Testis (tissue), 3 donors: ENCODE results near the gene PTPN2. TPM values are rescaled to one million over a fixed set of nuclear protein-coding genes. Genes with fewer than 3 reads are reported as not detected.

Experiments used
- DNase-seq: peaks from one replicate; pipeline ENCODE4 v3.0.0-alpha.2; 2019
- H3K27ac ChIP-seq, 2 donors: fragments of 200-600 bp; sonication (generic); one replicate each; pipeline ENCODE4 v1.5.1; 2019
- H3K27me3 ChIP-seq: fragments of 200-600 bp; sonication (generic); one replicate; pipeline ENCODE4 v1.5.1; 2019
- H3K36me3 ChIP-seq: fragments of 200-600 bp; sonication (generic); one replicate; pipeline ENCODE4 v1.5.1; 2017; ENCODE audit warnings: low read depth; ENCODE audit errors: missing control alignments
- H3K4me1 ChIP-seq: fragments of 200-600 bp; sonication (generic); one replicate; pipeline ENCODE4 v1.5.1; 2019
- H3K4me3 ChIP-seq, 2 donors: fragments of 200-600 bp; sonication (generic); one replicate each; pipeline ENCODE4 v1.5.1; 2017 to 2019
- H3K9me3 ChIP-seq: fragments of 200-600 bp; sonication (generic); one replicate; pipeline ENCODE4 v1.5.1; 2017
- CTCF ChIP-seq, 3 experiments: fragments of 450-650 bp in 2 of 3; fragments of 200-600 bp in 1 of 3; sonication (generic) in 1 of 3; IDR thresholded peaks; one replicate each; pipeline ENCODE4 v1.5.1; 2016 to 2019; ENCODE audit warnings: antibody characterized with exemption in 3 of 3, mild to moderate bottlenecking in 2 of 3, moderate library complexity in 1 of 3
- POLR2A ChIP-seq: fragments of 450-650 bp; IDR thresholded peaks from one replicate; pipeline ENCODE4 v1.6.1; 2017; ENCODE audit warnings: antibody characterized with exemption, mild to moderate bottlenecking, moderate library complexity
- WGBS, 2 donors: methylation state at CpG; one replicate each; pipeline ENCODE4 v1.1.5; 2018; 5-methylcytosine and 5-hydroxymethylcytosine counted together
- intact Hi-C: fragments of 100-400 bp; cut with DNase I; formaldehyde crosslinking; loops from one replicate; pipeline ENCODE4 v1.15.1; 2023; ENCODE audit warnings: low total_unique reads
- polyA plus RNA-seq: library from polyadenylated mRNA; stranded (reverse); fragments of 350-450 nt; fragmentation: Illumina TruSeq; extraction: RNeasy Lipid Tissue Mini Kit (QIAGEN cat#74804); gene quantifications from one replicate; pipeline ENCODE4 v1.2.3, GENCODE V29; 2014; ENCODE audit warnings: low read depth, low replicate concordance; ENCODE audit not compliant: insufficient read depth
- small RNA-seq, 2 donors: library from RNA; depleted of rRNA; stranded (forward); fragments of <200 nt; gene quantifications; one replicate each; pipeline ENCODE3, GENCODE V24; 2016
- total RNA-seq, 2 donors: library from RNA; depleted of rRNA; stranded (reverse); fragments of >200 nt; gene quantifications; one replicate each; pipeline ENCODE4 v1.2.3, GENCODE V29; 2016

The PTPN2 gene
- total and polyA plus RNA-seq, 3 donors from 2014 or later: 24.5 to 41.5 (median 37.4) TPM

GRCh38 chr18:12745095-12745795, 138.8 kb downstream of the PTPN2 start:
- intact Hi-C loops: no loop called here
- no peaks in the 10 kb centered on the region for H3K27me3 ChIP-seq
- no peaks in the 10 kb centered on the region for H3K4me1 ChIP-seq
- no peaks in the 10 kb centered on the region for H3K9me3 ChIP-seq
- TF ChIP-seq CTCF (IDR thresholded peaks at IDR 0.05) (no peak), POLR2A (no peak)
- no peak overlapping the region for H3K4me3 ChIP-seq
- WGBS, 2 donors: 87 to 94% methylated on average over 7 of the region's 7 CpGs
- H3K27ac ChIP-seq: no peak overlapping the region
- H3K36me3 ChIP-seq: no peaks in the 10 kb centered on the region
- no peak for DNase-seq

DNA sequence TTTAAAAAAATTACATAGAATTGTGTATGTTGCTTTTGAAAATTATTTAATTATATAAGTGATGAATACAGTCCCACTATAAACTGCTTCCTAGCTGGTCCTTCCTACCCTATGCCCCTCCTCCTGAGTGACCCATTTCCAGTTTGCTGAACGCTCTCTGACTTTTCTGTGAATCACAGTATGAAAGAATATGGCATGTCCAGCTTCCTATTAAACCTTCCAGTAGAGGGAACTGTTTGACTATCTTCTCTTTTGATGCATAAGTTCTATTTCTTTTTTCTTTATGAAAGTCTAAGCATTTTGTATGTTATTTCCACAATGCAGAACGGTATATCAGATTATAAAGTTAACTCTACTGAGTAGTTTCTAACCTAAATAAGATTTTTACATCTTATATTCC, 139.9 kb downstream of the PTPN2 start:
- 0 to 17% methylated on average over 2 of the region's 2 CpGs for WGBS, 2 donors
- intact Hi-C loops: no loop called here
- no peaks in the 10 kb centered on the region for H3K36me3 ChIP-seq
- no peak for TF ChIP-seq POLR2A
- TF ChIP-seq CTCF (IDR thresholded peaks at IDR 0.05): peak in 2 of 3 experiments; percentile 10 to 49
- no peaks in the 10 kb centered on the region for H3K4me1 ChIP-seq
- H3K27me3 ChIP-seq: no peaks in the 10 kb centered on the region
- no peaks in the 10 kb centered on the region for H3K9me3 ChIP-seq
- H3K4me3 ChIP-seq: no peak overlapping the region
- no peak for DNase-seq
- H3K27ac ChIP-seq: no peak overlapping the region

GRCh38 chr18:12742453-12742852, 141.6 kb downstream of the PTPN2 start:
- H3K27me3 ChIP-seq: no peaks in the 10 kb centered on the region
- H3K36me3 ChIP-seq: no peaks in the 10 kb centered on the region
- no peak for DNase-seq
- H3K4me1 ChIP-seq: no peaks in the 10 kb centered on the region
- intact Hi-C loops: no loop called here
- no peak overlapping the region for H3K27ac ChIP-seq
- H3K9me3 ChIP-seq: no peaks in the 10 kb centered on the region
- TF ChIP-seq POLR2A (no peak), CTCF (IDR thresholded peaks at IDR 0.05) (no peak)
- H3K4me3 ChIP-seq: no peak overlapping the region
- 83 to 88% methylated on average over 5 of the region's 5 CpGs for WGBS, 2 donors

Small RNA genes within 50 kb of the gene (small RNA-seq; reads per million reads assigned to genes)
- 0 reads per million in 2 donors for gene RF00019

Other genes starting within 250 kb of the PTPN2 start
- gene SPIRE1, start 226.1 kb downstream of the PTPN2 start, total RNA-seq: 10 to 100 TPM; 46.8 to 67.6 TPM
- 83.5 TPM for gene SPIRE1, start 226.1 kb downstream of the PTPN2 start, polyA plus RNA-seq
- 10 to 100 TPM; 26.7 to 48.6 TPM for gene CEP76, start 181.5 kb downstream of the PTPN2 start, total RNA-seq
- gene CEP76, start 181.5 kb downstream of the PTPN2 start, polyA plus RNA-seq: 44.5 TPM
- gene PSMG2, start 181.2 kb downstream of the PTPN2 start, total RNA-seq: 100 to 1,000 TPM; 114 to 132 TPM
- 257 TPM for gene PSMG2, start 181.2 kb downstream of the PTPN2 start, polyA plus RNA-seq
- 10 to 100 TPM; 37.1 to 43.5 TPM for gene SEH1L, start 63.8 kb upstream of the PTPN2 start, total RNA-seq
- 33.5 TPM for gene SEH1L, start 63.8 kb upstream of the PTPN2 start, polyA plus RNA-seq
- gene CEP192, start 107.1 kb upstream of the PTPN2 start, total RNA-seq: 10 to 100 TPM; 61.2 to 77.3 TPM
- gene CEP192, start 107.1 kb upstream of the PTPN2 start, polyA plus RNA-seq: 34.1 TPM